HL-60 (cell line): Measurements from ENCODE around the gene CFAP45.

Experiments
- CTCF ChIP-seq: IDR thresholded peaks from one replicate; pipeline ENCODE4 v1.5.1; 2011; ENCODE audit warnings: low read length, control low read depth, inconsistent platforms; ENCODE audit not compliant: insufficient read depth
- REST ChIP-seq: IDR thresholded peaks from 2 replicates; pipeline ENCODE4 v1.6.1; 2012; ENCODE audit warnings: low read depth; ENCODE audit not compliant: insufficient replicate concordance
- SPI1 ChIP-seq: IDR thresholded peaks from 2 replicates; pipeline ENCODE4 v1.6.1; 2012; ENCODE audit warnings: low read depth, mild to moderate bottlenecking, borderline replicate concordance

GRCh38 chr1:159829822-159830465 lies 70.0 kb downstream of the CFAP45 start:
- TF ChIP-seq CTCF (no peak), REST (no peak), SPI1 (no peak)
